Measurements from ENCODE around the gene EPHA6. TPM values are rescaled to one million over a fixed set of nuclear protein-coding genes. Genes with fewer than 3 reads are reported as not detected.

The EPHA6 gene
- total and polyA plus RNA-seq, 7 donors: 0.04 TPM; not detected in 6

DNA sequence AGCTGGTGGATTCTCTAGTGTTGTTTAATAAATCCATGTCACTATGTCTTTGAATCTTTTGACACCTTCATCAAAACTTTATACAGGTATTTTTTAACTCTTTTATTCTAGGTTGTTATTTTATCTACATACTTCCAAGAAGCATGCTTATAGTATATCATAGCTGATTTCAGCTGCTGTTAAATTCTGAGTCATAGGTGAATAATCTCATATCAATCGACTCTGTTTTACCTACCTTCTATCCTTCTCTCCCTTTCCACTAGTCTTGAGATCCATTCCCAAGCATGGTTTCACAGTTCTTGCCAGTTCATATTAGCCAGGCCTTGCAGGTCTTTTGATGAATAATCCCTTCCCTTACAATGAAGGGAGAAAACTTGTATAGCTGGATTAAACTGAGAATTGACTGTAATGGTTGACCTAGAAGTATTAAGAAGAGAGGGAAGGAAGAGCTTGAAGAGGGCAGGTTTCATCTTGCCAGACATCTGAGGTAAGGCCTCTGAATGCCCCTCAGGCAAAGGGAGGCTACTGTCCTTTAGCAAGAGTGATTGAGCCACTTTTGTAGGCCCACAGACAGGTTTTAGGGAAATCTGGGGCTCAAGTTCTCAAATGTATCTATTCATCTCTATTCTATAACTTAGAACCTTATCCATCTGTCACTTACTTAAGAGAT, 146.4 kb downstream of the EPHA6 start:
- H3K4me3 ChIP-seq: no peak overlapping the region
- TF ChIP-seq, protein P1, sequence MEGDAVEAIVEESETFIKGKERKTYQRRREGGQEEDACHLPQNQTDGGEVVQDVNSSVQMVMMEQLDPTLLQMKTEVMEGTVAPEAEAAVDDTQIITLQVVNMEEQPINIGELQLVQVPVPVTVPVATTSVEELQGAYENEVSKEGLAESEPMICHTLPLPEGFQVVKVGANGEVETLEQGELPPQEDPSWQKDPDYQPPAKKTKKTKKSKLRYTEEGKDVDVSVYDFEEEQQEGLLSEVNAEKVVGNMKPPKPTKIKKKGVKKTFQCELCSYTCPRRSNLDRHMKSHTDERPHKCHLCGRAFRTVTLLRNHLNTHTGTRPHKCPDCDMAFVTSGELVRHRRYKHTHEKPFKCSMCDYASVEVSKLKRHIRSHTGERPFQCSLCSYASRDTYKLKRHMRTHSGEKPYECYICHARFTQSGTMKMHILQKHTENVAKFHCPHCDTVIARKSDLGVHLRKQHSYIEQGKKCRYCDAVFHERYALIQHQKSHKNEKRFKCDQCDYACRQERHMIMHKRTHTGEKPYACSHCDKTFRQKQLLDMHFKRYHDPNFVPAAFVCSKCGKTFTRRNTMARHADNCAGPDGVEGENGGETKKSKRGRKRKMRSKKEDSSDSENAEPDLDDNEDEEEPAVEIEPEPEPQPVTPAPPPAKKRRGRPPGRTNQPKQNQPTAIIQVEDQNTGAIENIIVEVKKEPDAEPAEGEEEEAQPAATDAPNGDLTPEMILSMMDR (IDR thresholded peaks at IDR 0.05): no peak
- no peak overlapping the region for H3K27ac ChIP-seq
- no peaks in the 10 kb centered on the region for H3K4me1 ChIP-seq
- H3K27me3 ChIP-seq (ENCODE audit: insufficient read depth in 3 of 3, low read length in 2 of 3): no peaks in the 10 kb centered on the region
- ATAC-seq (no peak), DNase-seq (no peak)
- no peaks in the 10 kb centered on the region for H3K36me3 ChIP-seq (ENCODE audit: insufficient read depth in 1 of 2, low read depth in 1 of 2)
- intact Hi-C loops (cut with DNase I): no loop called here
- WGBS, 3 donors: 72 to 88% (median 79%) methylated on average over 1 of the region's 1 CpG
- H3K9me3 ChIP-seq: no peaks in the 10 kb centered on the region

- no peak for ATAC-seq
Observed at GRCh38 chr3:96961576-96961975, 147.2 kb downstream of the EPHA6 start.

DNA sequence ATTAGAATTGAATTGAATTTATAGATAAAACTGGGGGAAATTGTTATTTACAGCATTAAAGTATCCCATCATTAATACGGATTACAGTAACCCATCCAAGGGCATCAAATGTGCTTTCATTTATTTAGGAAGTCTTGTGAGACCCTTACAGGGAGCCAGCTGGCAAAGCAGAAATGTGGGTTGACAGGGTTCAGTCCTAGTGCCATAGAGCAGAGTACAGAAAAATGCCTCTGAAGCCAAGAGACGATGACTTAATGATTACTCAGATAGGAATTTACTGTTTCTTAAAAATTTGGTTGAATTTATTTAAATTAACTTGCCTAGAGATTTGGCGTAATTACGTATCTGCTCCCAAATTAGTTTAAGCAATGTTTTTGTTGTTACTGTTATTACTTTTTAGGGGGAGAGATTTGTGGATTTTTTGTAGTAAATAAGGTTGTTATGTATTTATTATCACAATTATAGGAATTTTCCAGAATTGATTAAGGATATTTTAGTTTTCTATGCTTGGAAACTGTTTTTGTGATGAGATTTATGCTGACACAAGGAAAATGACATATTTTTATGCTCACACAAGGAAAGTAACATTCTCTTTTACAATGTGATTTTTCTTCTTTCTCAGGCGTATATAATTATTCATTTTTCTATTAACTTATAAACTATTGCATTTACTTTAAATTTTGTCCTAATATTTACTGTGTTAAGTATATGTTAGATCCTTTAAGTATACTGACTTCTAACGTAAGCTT, 152.0 kb downstream of the EPHA6 start:
- Histone ChIP-seq H3K36me3 (ENCODE audit: insufficient read depth in 1 of 2, low read depth in 1 of 2) (no peaks in the 10 kb centered on the region), H3K27me3 (ENCODE audit: insufficient read depth in 3 of 3, low read length in 2 of 3) (no peaks in the 10 kb centered on the region), H3K4me1 (no peaks in the 10 kb centered on the region), H3K9me3 (no peaks in the 10 kb centered on the region), H3K27ac (no peak overlapping the region), H3K4me3 (no peak overlapping the region)
- TF ChIP-seq, protein P1 (IDR thresholded peaks at IDR 0.05): no peak
- ATAC-seq (no peak), DNase-seq (no peak)
- intact Hi-C loops (cut with DNase I): no loop called here
- 77 to 80% (median 77%) methylated on average over 6 of the region's 6 CpGs for WGBS, 3 donors

More at GRCh38 chr3:96961576-96961975, 147.2 kb downstream of the EPHA6 start:
- DNase-seq: no peak
- intact Hi-C loops (cut with DNase I): no loop called here
- H3K27me3 ChIP-seq (ENCODE audit: insufficient read depth in 3 of 3, low read length in 2 of 3): no peaks in the 10 kb centered on the region
- no peak overlapping the region for H3K4me3 ChIP-seq
- no peaks in the 10 kb centered on the region for H3K9me3 ChIP-seq
- TF ChIP-seq, protein P1 (IDR thresholded peaks at IDR 0.05): no peak
- H3K36me3 ChIP-seq (ENCODE audit: insufficient read depth in 1 of 2, low read depth in 1 of 2): no peaks in the 10 kb centered on the region
- H3K27ac ChIP-seq: no peak overlapping the region
- no peaks in the 10 kb centered on the region for H3K4me1 ChIP-seq

- WGBS, 3 donors: 54 to 65% (median 55%) methylated on average over 2 of the region's 2 CpGs
Observed at GRCh38 chr3:96970211-96970610, 155.8 kb downstream of the EPHA6 start.

More at GRCh38 chr3:96970211-96970610, 155.8 kb downstream of the EPHA6 start:
- intact Hi-C loops (cut with DNase I): no loop called here
- DNase-seq (no peak), ATAC-seq (no peak)
- Histone ChIP-seq H3K27ac (no peak overlapping the region), H3K27me3 (ENCODE audit: insufficient read depth in 3 of 3, low read length in 2 of 3) (no peaks in the 10 kb centered on the region), H3K4me3 (no peak overlapping the region), H3K36me3 (ENCODE audit: insufficient read depth in 1 of 2, low read depth in 1 of 2) (no peaks in the 10 kb centered on the region), H3K9me3 (no peaks in the 10 kb centered on the region), H3K4me1 (no peaks in the 10 kb centered on the region)
- TF ChIP-seq, protein P1 (IDR thresholded peaks at IDR 0.05): no peak
